H1 (cell line): ENCODE results near the gene ANGEL2. TPM values are rescaled to one million over a fixed set of nuclear protein-coding genes. Genes with fewer than 3 reads are reported as not detected.

ENCODE experiments used
- CTCF ChIA-PET: fragments of 300-600 bp; sonication (Branson Sonifier 250); formaldehyde crosslinking; loops from one replicate; lab custom pipeline; 2021; ENCODE audit not compliant: partially characterized antibody; lab: Charles Lee
- POLR2A ChIA-PET: fragments of 300-600 bp; sonication (Branson Sonifier 250); formaldehyde crosslinking; loops from one replicate; lab custom pipeline; 2021; ENCODE audit warnings: inconsistent platforms; ENCODE audit not compliant: partially characterized antibody; lab: Charles Lee
- DNase-seq, 2 experiments: peaks; one replicate each; pipeline versions ENCODE4 v3.0.0 to v3.0.0-alpha.2; 2010 to 2022; ENCODE audit warnings: low spot score in 2 of 2, low read depth in 1 of 2, mixed read lengths in 1 of 2
- FAIRE-seq: peaks from 2 replicates; lab custom pipeline; 2011; peaks lifted over from hg19 to GRCh38; lab: Jason Lieb, UNC
- H2AFZ ChIP-seq: 2 replicates; pipeline ENCODE4 v1.8.1; 2012; ENCODE audit warnings: low read length, inconsistent platforms
- H2AK5ac ChIP-seq: 2 replicates; pipeline ENCODE4 v1.6.1; 2013; ENCODE audit warnings: low read depth, low read length
- H2BK120ac ChIP-seq: replicated peaks from 2 replicates; pipeline ENCODE3; 2013; ENCODE audit warnings: low read depth, low read length, inconsistent platforms
- H2BK12ac ChIP-seq: 2 replicates; pipeline ENCODE4 v1.6.1; 2013; ENCODE audit warnings: low read depth, low read length
- H2BK15ac ChIP-seq: 2 replicates; pipeline ENCODE4 v1.6.1; 2013; ENCODE audit warnings: low read length
- H2BK20ac ChIP-seq: 2 replicates; pipeline ENCODE4 v1.6.1; 2013; ENCODE audit warnings: low read length
- H2BK5ac ChIP-seq: 2 replicates; pipeline ENCODE4 v1.6.1; 2013; ENCODE audit warnings: low read depth, low read length
- H3K14ac ChIP-seq: 2 replicates; pipeline ENCODE4 v1.6.1; 2013; ENCODE audit warnings: inconsistent platforms; ENCODE audit not compliant: insufficient read length
- H3K18ac ChIP-seq: 2 replicates; pipeline ENCODE4 v1.6.1; 2013; ENCODE audit warnings: low read length; ENCODE audit errors: extremely low read depth
- H3K23ac ChIP-seq: 2 replicates; pipeline ENCODE4 v1.6.1; 2013; ENCODE audit warnings: inconsistent platforms; ENCODE audit not compliant: insufficient read length
- H3K23me2 ChIP-seq: 2 replicates; pipeline ENCODE4 v1.6.1; 2013; ENCODE audit warnings: low read depth, low read length
- H3K27ac ChIP-seq: 2 replicates; pipeline ENCODE4 v1.6.1; 2011; ENCODE audit warnings: low read depth, low read length, inconsistent platforms
- H3K27me3 ChIP-seq, 4 experiments: replicated peaks in 1 of 4; 1 replicate in 1 of 4; 2 replicates in 3 of 4; pipeline versions ENCODE4 v1.6.1 to v1.8.1; 2011 to 2013; ENCODE audit warnings: low read length in 3 of 4, mild to moderate bottlenecking in 3 of 4, inconsistent platforms in 2 of 4, mixed read lengths in 2 of 4, moderate library complexity in 1 of 4; ENCODE audit not compliant: control insufficient read depth in 3 of 4, insufficient read depth in 3 of 4; ENCODE audit errors: extremely low read depth in 1 of 4
- H3K36me3 ChIP-seq, 4 experiments: 2 replicates each; pipeline versions ENCODE4 v1.6.1 to v1.8.1; 2011 to 2013; ENCODE audit warnings: mild to moderate bottlenecking in 4 of 4, low read length in 3 of 4, moderate library complexity in 2 of 4, control low read depth in 1 of 4, inconsistent platforms in 1 of 4; ENCODE audit not compliant: insufficient read depth in 4 of 4, control insufficient read depth in 2 of 4
- H3K4ac ChIP-seq: replicated peaks from 2 replicates; pipeline ENCODE3; 2013; ENCODE audit warnings: low read length, low read depth, mixed read lengths, inconsistent platforms; ENCODE audit not compliant: insufficient read length
- H3K4me1 ChIP-seq, 4 experiments: replicated peaks in 1 of 4; 1 replicate in 1 of 4; 2 replicates in 3 of 4; pipeline versions ENCODE4 v1.6.1 to v1.8.1; 2011 to 2013; ENCODE audit warnings: low read length in 3 of 4, inconsistent platforms in 2 of 4, mixed read lengths in 1 of 4; ENCODE audit not compliant: insufficient read depth in 4 of 4, control insufficient read depth in 3 of 4
- H3K4me2 ChIP-seq, 2 experiments: 2 replicates each; pipeline versions ENCODE4 v1.6.1 to v1.8.1; 2011 to 2013; ENCODE audit warnings: low read depth in 2 of 2, low read length in 2 of 2, control low read depth in 1 of 2, inconsistent platforms in 1 of 2, mild to moderate bottlenecking in 1 of 2; ENCODE audit not compliant: insufficient read depth in 1 of 2
- H3K4me3 ChIP-seq, 4 experiments: fragments of 200-600, 300-600 bp in 1 of 4; sonication (generic), shearing (Covaris generic), sonication (Bioruptor Twin) in 1 of 4; 2 replicates each; pipeline versions ENCODE4 v1.5.1 to v1.8.1; 2011 to 2016; ENCODE audit warnings: low read length in 4 of 4, low read depth in 3 of 4, control low read depth in 2 of 4, inconsistent platforms in 2 of 4, mild to moderate bottlenecking in 2 of 4, mixed read lengths in 1 of 4, moderate library complexity in 1 of 4; ENCODE audit not compliant: insufficient read depth in 2 of 4; ENCODE audit errors: extremely low read depth in 1 of 4
- H3K56ac ChIP-seq: replicated peaks from 2 replicates; pipeline ENCODE3; 2013; ENCODE audit warnings: low read depth, mild to moderate bottlenecking, mixed read lengths, low read length, inconsistent platforms; ENCODE audit not compliant: insufficient read length
- H3K79me1 ChIP-seq: 2 replicates; pipeline ENCODE4 v1.6.1; 2013; ENCODE audit warnings: low read depth, low read length, control low read depth
- H3K79me2 ChIP-seq, 2 experiments: 2 replicates each; pipeline versions ENCODE4 v1.6.1 to v1.8.1; 2012 to 2013; ENCODE audit warnings: low read length in 2 of 2, mild to moderate bottlenecking in 2 of 2, inconsistent platforms in 1 of 2; ENCODE audit not compliant: insufficient read depth in 2 of 2, control insufficient read depth in 1 of 2
- H3K9ac ChIP-seq, 4 experiments: replicated peaks in 1 of 4; 1 replicate in 1 of 4; 2 replicates in 3 of 4; pipeline versions ENCODE4 v1.6.1 to v1.8.1; 2011 to 2013; ENCODE audit warnings: low read depth in 3 of 4, low read length in 3 of 4, control low read depth in 2 of 4, mild to moderate bottlenecking in 2 of 4, moderate library complexity in 2 of 4, inconsistent platforms in 1 of 4; ENCODE audit errors: extremely low read depth in 1 of 4
- H3K9me3 ChIP-seq, 2 experiments: 2 replicates each; pipeline versions ENCODE4 v1.6.1 to v1.8.1; 2012 to 2013; ENCODE audit warnings: mild to moderate bottlenecking in 2 of 2, moderate library complexity in 2 of 2, control low read depth in 1 of 2, inconsistent platforms in 1 of 2, low read depth in 1 of 2, low read length in 1 of 2, mixed read lengths in 1 of 2; ENCODE audit not compliant: insufficient read depth in 2 of 2
- H4K20me1 ChIP-seq, 2 experiments: replicated peaks in 1 of 2; 2 replicates each; pipeline versions ENCODE3 to v1.8.1; 2011 to 2013; ENCODE audit warnings: inconsistent platforms in 2 of 2, low read length in 2 of 2, mild to moderate bottlenecking in 1 of 2; ENCODE audit not compliant: insufficient read depth in 2 of 2, control insufficient read depth in 1 of 2
- H4K5ac ChIP-seq: 2 replicates; pipeline ENCODE4 v1.6.1; 2013; ENCODE audit warnings: low read length, low read depth, mixed read lengths, inconsistent platforms; ENCODE audit not compliant: insufficient read length
- H4K8ac ChIP-seq: 2 replicates; pipeline ENCODE4 v1.8.0; 2013; ENCODE audit warnings: mild to moderate bottlenecking, moderate library complexity, low read length, inconsistent platforms; ENCODE audit not compliant: insufficient read depth; ENCODE audit errors: extremely low read depth
- H4K91ac ChIP-seq: replicated peaks from 2 replicates; pipeline ENCODE3; 2013; ENCODE audit warnings: low read length, mixed read lengths, inconsistent platforms; ENCODE audit not compliant: insufficient read length
- CEBPB ChIP-seq: IDR thresholded peaks from 2 replicates; pipeline ENCODE4 v1.6.1; 2012; ENCODE audit warnings: low read depth, low read length
- CHD2 ChIP-seq: IDR thresholded peaks from 2 replicates; pipeline ENCODE4 v1.6.1; 2012; ENCODE audit warnings: low read length, improper control_type of control experiment
- YY1 ChIP-seq: IDR thresholded peaks from 2 replicates; pipeline ENCODE4 v1.6.1; 2011; ENCODE audit warnings: low read depth, mild to moderate bottlenecking, low read length
- WGBS, 2 experiments: shearing (Covaris generic) in 1 of 2; methylation state at CpG; one replicate each; pipeline versions ENCODE4 v1.1.6 to v1.1.7; 2013 to 2015; ENCODE audit warnings: low lambda C conversion rate in 2 of 2, mixed read lengths in 2 of 2, inconsistent platforms in 1 of 2, low coverage in 1 of 2, missing lambda C conversion rate in 1 of 2; ENCODE audit not compliant: insufficient replicate concordance in 2 of 2, insufficient coverage in 1 of 2, insufficient read length in 1 of 2; ENCODE audit errors: extremely low coverage in 1 of 2, missing lambda C conversion rate in 1 of 2; 5-methylcytosine and 5-hydroxymethylcytosine counted together
- polyA plus RNA-seq, 7 experiments: library from polyadenylated mRNA; depleted of rRNA in 3 of 7; stranded (reverse) in 5 of 7; unstranded in 2 of 7; fragments of >200 nt in 5 of 7; fragments of 200-250 nt in 2 of 7; gene quantifications; 1 replicate in 5 of 7; 2 replicates in 1 of 7; 4 replicates in 1 of 7; pipeline versions ENCODE4 v1.2.1 to v1.2.3, GENCODE V29; 2011 to 2013; ENCODE audit warnings: missing spikeins in 2 of 7, mixed read lengths in 2 of 7
- total RNA-seq: library from RNA; stranded (reverse); fragmentation: NEBNext Ultra II Directional; extraction: Animal tissue kit (Norgen Biotek cat#: 25700); gene quantifications from 2 replicates; pipeline ENCODE4 v1.2.1, GENCODE V29; 2021

The ANGEL2 gene
- total and polyA plus RNA-seq, 2 of the 8 experiments (the other 6 are each of a cell fraction or from before 2014, with no cell fraction given) = 18.1 to 39.9 TPM

- no peak overlapping the region for H4K5ac ChIP-seq
- POLR2A ChIA-PET = no interaction called here
- H4K20me1 ChIP-seq = no peaks in the 10 kb centered on the region
- no peak for DNase-seq
- no peak for TF ChIP-seq CHD2
- no peak for TF ChIP-seq YY1
- TF ChIP-seq CEBPB = peak; percentile 69
- H2BK5ac ChIP-seq = no peak overlapping the region
- no peak overlapping the region for H2BK20ac ChIP-seq
- no peak overlapping the region for H3K27ac ChIP-seq
- no peaks in the 10 kb centered on the region for H3K36me3 ChIP-seq
- H3K27me3 ChIP-seq = no peaks in the 10 kb centered on the region
- no peak overlapping the region for H3K4me3 ChIP-seq
- no peak overlapping the region for H3K56ac ChIP-seq
- no peak overlapping the region for H3K18ac ChIP-seq
- no peak overlapping the region for H3K23ac ChIP-seq
- no peaks in the 10 kb centered on the region; the same call in 1 of the 2 replicates for H3K79me1 ChIP-seq
- no peak overlapping the region for H2AK5ac ChIP-seq
- H3K4me2 ChIP-seq = no peak overlapping the region
- H3K9me3 ChIP-seq = no peaks in the 10 kb centered on the region
- no peak overlapping the region for H2BK12ac ChIP-seq
- no peak overlapping the region for H4K8ac ChIP-seq
- 91% methylated on average over 3 of the region's 3 CpGs; no CpG with 5 or more reads in 1 of the 2 experiments for WGBS, 2 experiments
- H3K9ac ChIP-seq = no peak overlapping the region
- H2AFZ ChIP-seq = no peak overlapping the region
- CTCF ChIA-PET = interaction anchor here (1.2 to 1.3 kb wide), 2 partner anchors 9 to 11 kb away, joined by 3 read pairs; no protein-coding TSS in a partner anchor
- no peak overlapping the region for H2BK120ac ChIP-seq
- no peaks in the 10 kb centered on the region; the same call in 1 of the 2 replicates for H3K23me2 ChIP-seq
- H3K4me1 ChIP-seq = peaks cover 0 to 7% (median under 1%) of the 10 kb centered on the region in 4 experiments; a peak in 2 of 7 replicates
- no peak overlapping the region for H3K4ac ChIP-seq
- peaks cover 0 to 57% of the 10 kb centered on the region in 2 experiments; a peak in 2 of 4 replicates for H3K79me2 ChIP-seq
- no peak overlapping the region for H2BK15ac ChIP-seq
- no peak overlapping the region for H4K91ac ChIP-seq
- no peak for FAIRE-seq
- H3K14ac ChIP-seq = no peak overlapping the region
Observed at GRCh38 chr1:213055767-213056166, 40.1 kb upstream of the ANGEL2 start.
